H9 (cell line): ENCODE data around the gene TFIP11. TPM values are rescaled to one million over a fixed set of nuclear protein-coding genes. Genes with fewer than 3 reads are reported as not detected.

Source experiments
- DNase-seq: peaks from one replicate; pipeline ENCODE4 v3.0.0-alpha.2; 2017
- H2AFZ ChIP-seq: one replicate; pipeline ENCODE4 v1.6.1; 2013; ENCODE audit warnings: mild to moderate bottlenecking, low read length, control low read depth, moderate library complexity
- H2AK5ac ChIP-seq: 2 replicates; pipeline ENCODE4 v1.6.1; 2013; ENCODE audit warnings: low read length, control low read depth, mixed read lengths; ENCODE audit not compliant: insufficient read length
- H2BK120ac ChIP-seq: one replicate; pipeline ENCODE4 v1.6.1; 2013; ENCODE audit warnings: low read depth, mild to moderate bottlenecking, low read length, control low read depth, inconsistent platforms; ENCODE audit not compliant: poor library complexity, severe bottlenecking
- H2BK12ac ChIP-seq: 2 replicates; pipeline ENCODE4 v1.6.1; 2013; ENCODE audit warnings: low read length, control low read depth, mixed read lengths, low read depth; ENCODE audit not compliant: insufficient read length
- H2BK15ac ChIP-seq: 2 replicates; pipeline ENCODE4 v1.6.1; 2013; ENCODE audit warnings: low read depth, low read length, control low read depth
- H2BK20ac ChIP-seq: one replicate; pipeline ENCODE4 v1.6.1; 2013; ENCODE audit warnings: low read depth, mild to moderate bottlenecking, low read length, control low read depth, inconsistent platforms; ENCODE audit not compliant: poor library complexity, severe bottlenecking
- H2BK5ac ChIP-seq: 2 replicates; pipeline ENCODE4 v1.6.1; 2013; ENCODE audit warnings: low read length, control low read depth, mixed read lengths; ENCODE audit not compliant: insufficient read length
- H3K14ac ChIP-seq: 2 replicates; pipeline ENCODE4 v1.6.1; 2013; ENCODE audit warnings: low read length, control low read depth; ENCODE audit not compliant: insufficient read depth
- H3K18ac ChIP-seq: 2 replicates; pipeline ENCODE4 v1.6.1; 2013; ENCODE audit warnings: low read depth, mild to moderate bottlenecking, mixed read lengths, low read length, control low read depth; ENCODE audit not compliant: insufficient read length
- H3K23ac ChIP-seq: 2 replicates; pipeline ENCODE4 v1.6.1; 2013; ENCODE audit warnings: low read length, control low read depth, mixed read lengths, low read depth; ENCODE audit not compliant: insufficient read length
- H3K23me2 ChIP-seq: 2 replicates; pipeline ENCODE4 v1.6.1; 2013; ENCODE audit warnings: low read depth, mild to moderate bottlenecking, mixed read lengths, low read length, control low read depth; ENCODE audit not compliant: insufficient read length, poor library complexity, severe bottlenecking
- H3K27ac ChIP-seq: 2 replicates; pipeline ENCODE4 v1.5.1; 2013; ENCODE audit warnings: low read length, control low read depth, mixed read lengths, low read depth; ENCODE audit not compliant: insufficient read length
- H3K27me3 ChIP-seq: 2 replicates; pipeline ENCODE4 v1.6.1; 2013; ENCODE audit warnings: low read length, control low read depth, inconsistent platforms; ENCODE audit not compliant: insufficient read depth
- H3K4ac ChIP-seq: 2 replicates; pipeline ENCODE4 v1.6.1; 2013; ENCODE audit warnings: low read depth, mild to moderate bottlenecking, control low read depth, inconsistent platforms, low read length, moderate library complexity
- H3K4me1 ChIP-seq: 2 replicates; pipeline ENCODE4 v1.6.1; 2013; ENCODE audit warnings: low read length, control low read depth, inconsistent platforms; ENCODE audit not compliant: insufficient read depth
- H3K4me2 ChIP-seq: 2 replicates; pipeline ENCODE4 v1.6.1; 2013; ENCODE audit warnings: low read length, control low read depth, mixed read lengths; ENCODE audit not compliant: insufficient read length, insufficient read depth
- H3K56ac ChIP-seq: 2 replicates; pipeline ENCODE4 v1.6.1; 2013; ENCODE audit warnings: low read depth, mild to moderate bottlenecking, mixed read lengths, low read length, control low read depth; ENCODE audit not compliant: insufficient read length
- H3K79me1 ChIP-seq: 2 replicates; pipeline ENCODE4 v1.6.1; 2013; ENCODE audit warnings: low read depth, mild to moderate bottlenecking, moderate library complexity, low read length, control low read depth, inconsistent platforms; ENCODE audit not compliant: insufficient read depth, poor library complexity, severe bottlenecking
- H3K79me2 ChIP-seq: 2 replicates; pipeline ENCODE4 v1.6.1; 2013; ENCODE audit warnings: low read length, control low read depth, inconsistent platforms; ENCODE audit not compliant: insufficient read depth
- H3K9ac ChIP-seq: 2 replicates; pipeline ENCODE4 v1.6.1; 2013; ENCODE audit warnings: low read length, control low read depth, mixed read lengths; ENCODE audit not compliant: insufficient read length; ENCODE audit errors: extremely low read depth
- H3K9me3 ChIP-seq: one replicate; pipeline ENCODE4 v1.6.1; 2013; ENCODE audit warnings: low read depth, low read length, inconsistent platforms; ENCODE audit not compliant: control insufficient read depth
- H3T11ph ChIP-seq: one replicate; pipeline ENCODE4 v1.6.1; 2013; ENCODE audit warnings: mild to moderate bottlenecking, low read length, control low read depth, inconsistent platforms
- H4K20me1 ChIP-seq: one replicate; pipeline ENCODE4 v1.6.1; 2013; ENCODE audit not compliant: control insufficient read depth, insufficient read length, insufficient read depth
- H4K5ac ChIP-seq: 2 replicates; pipeline ENCODE4 v1.6.1; 2013; ENCODE audit warnings: low read depth, mild to moderate bottlenecking, mixed read lengths, low read length, control low read depth; ENCODE audit not compliant: insufficient read length
- H4K8ac ChIP-seq: replicated peaks from 2 replicates; pipeline ENCODE4 v1.6.1; 2013; ENCODE audit warnings: low read length, control low read depth, mixed read lengths, low read depth; ENCODE audit not compliant: insufficient read length
- H4K91ac ChIP-seq: 2 replicates; pipeline ENCODE4 v1.6.1; 2013; ENCODE audit warnings: low read depth, mild to moderate bottlenecking, moderate library complexity, mixed read lengths, low read length, control low read depth; ENCODE audit not compliant: insufficient read length
- H3K27ac Mint-ChIP-seq, 3 experiments: 2 replicates in 2 of 3; 3 replicates in 1 of 3; pipeline ENCODE4 v1.8.0; 2020 to 2021; ENCODE audit warnings: mixed read lengths in 3 of 3, mild to moderate bottlenecking in 1 of 3, moderate library complexity in 1 of 3
- H3K27me3 Mint-ChIP-seq: 2 replicates; pipeline ENCODE4 v1.8.0; 2021; ENCODE audit warnings: low read depth, mild to moderate bottlenecking, moderate library complexity, mixed read lengths
- H3K36me3 Mint-ChIP-seq, 3 experiments: 2 replicates in 2 of 3; 3 replicates in 1 of 3; pipeline ENCODE4 v1.8.0; 2020 to 2021; ENCODE audit warnings: low read depth in 3 of 3, mixed read lengths in 3 of 3; ENCODE audit not compliant: insufficient read depth in 1 of 3
- H3K4me1 Mint-ChIP-seq, 2 experiments: 2 replicates each; pipeline ENCODE4 v1.8.0; 2020; ENCODE audit warnings: mixed read lengths in 2 of 2
- H3K4me3 Mint-ChIP-seq, 2 experiments: 2 replicates in 1 of 2; 3 replicates in 1 of 2; pipeline ENCODE4 v1.8.0; 2020 to 2021; ENCODE audit warnings: mild to moderate bottlenecking in 2 of 2, mixed read lengths in 2 of 2, moderate library complexity in 1 of 2
- H3K9me3 Mint-ChIP-seq, 2 experiments: 2 replicates in 1 of 2; 3 replicates in 1 of 2; pipeline ENCODE4 v1.8.0; 2020; ENCODE audit warnings: mild to moderate bottlenecking in 2 of 2, mixed read lengths in 2 of 2, moderate library complexity in 1 of 2
- CTCF ChIP-seq: fragments of 200-600 bp; sonication (generic); conservative IDR thresholded peaks from 3 replicates; pipeline ENCODE4 v1.8.0; 2021; ENCODE audit warnings: antibody characterized with exemption, mild to moderate bottlenecking
- WGBS: extraction: QIAGEN DNeasy Blood & Tissue Kit; methylation state at CpG from one replicate; pipeline ENCODE4 v1.1.7; 2013; ENCODE audit warnings: missing lambda C conversion rate, low lambda C conversion rate, mixed read lengths; ENCODE audit not compliant: insufficient read length; ENCODE audit errors: extremely low coverage; 5-methylcytosine and 5-hydroxymethylcytosine counted together
- total RNA-seq: library from RNA; stranded (reverse); gene quantifications from 2 replicates; pipeline ENCODE4 v1.2.1, GENCODE V29; 2021

The TFIP11 gene
- total RNA-seq, 1 experiment from 2014 or later = 36.4 TPM

GRCh38 chr22:26556904-26557303, 44.6 kb upstream of the TFIP11 start:
- Histone ChIP-seq H3K56ac (no peak overlapping the region), H4K8ac (no peak overlapping the region), H3K79me1 (peaks cover 10% of the 10 kb centered on the region), H3K4ac (no peak overlapping the region), H3K4me1 (peaks cover 23% of the 10 kb centered on the region), H4K20me1 (peaks cover 3% of the 10 kb centered on the region), H3K79me2 (peaks cover 40% of the 10 kb centered on the region; the same call in 1 of the 2 replicates), H4K91ac (no peak overlapping the region), H2BK12ac (no peak overlapping the region), H4K5ac (no peak overlapping the region), H3K18ac (peak overlapping the region; percentile 44), H3K27me3 (no peaks in the 10 kb centered on the region), H3K9me3 (no peaks in the 10 kb centered on the region), H2BK15ac (no peak overlapping the region; the same call in 1 of the 2 replicates), H3K14ac (peak overlapping the region; percentile 4; the same call in 1 of the 2 replicates), H3K27ac (no peak overlapping the region), H3K23ac (no peak overlapping the region), H2BK5ac (no peak overlapping the region), H2BK20ac (no peak overlapping the region), H3T11ph (no peak overlapping the region), H2AK5ac (no peak overlapping the region), H2AFZ (no peak overlapping the region), H2BK120ac (no peak overlapping the region), H3K9ac (peak overlapping the region; percentile 0), H3K23me2 (no peaks in the 10 kb centered on the region), H3K4me2 (no peak overlapping the region)
- peaks cover 0 to 7% (median 4%) of the 10 kb centered on the region in 3 experiments; a peak in 3 of 7 replicates for H3K36me3 Mint-ChIP-seq
- no peaks in the 10 kb centered on the region for H3K27me3 Mint-ChIP-seq
- H3K9me3 Mint-ChIP-seq = no peaks in the 10 kb centered on the region; a peak in 1 of 5 replicates
- peak overlapping the region in 2 of 3 experiments; percentile 68 to 83; a peak in 4 of 7 replicates for H3K27ac Mint-ChIP-seq
- DNase-seq = no peak
- TF ChIP-seq CTCF = no peak
- WGBS = no CpG with 5 or more reads among the region's 5 CpGs
- no peak overlapping the region for H3K4me3 Mint-ChIP-seq
- peaks cover 74 to 75% of the 10 kb centered on the region in 2 experiments for H3K4me1 Mint-ChIP-seq
